Neural progenitor cell (in vitro differentiated cells): Measurements from ENCODE around the gene CACNG7. TPM values are rescaled to one million over a fixed set of nuclear protein-coding genes. Genes with fewer than 3 reads are reported as not detected.
A peak's percentile ranks its signal among the peaks of the same experiment; 100 is the strongest.

Experiments used
- DNase-seq: peaks from one replicate; pipeline ENCODE4 v3.0.0-alpha.2; 2016; ENCODE audit warnings: low spot score
- H2AFZ ChIP-seq: fragments of 200-600 bp; sonication (generic); replicated peaks from 2 replicates; pipeline ENCODE4 v1.6.1; 2016; ENCODE audit warnings: antibody characterized with exemption
- H3F3A ChIP-seq: fragments of 200-600 bp; sonication (generic); 2 replicates; pipeline ENCODE4 v1.6.1; 2016; ENCODE audit warnings: antibody characterized with exemption, low read depth
- H3K27ac ChIP-seq: fragments of 200-600 bp; sonication (generic); 2 replicates; pipeline ENCODE4 v1.5.1; 2016; ENCODE audit warnings: mild to moderate bottlenecking
- H3K27me3 ChIP-seq: fragments of 200-600 bp; sonication (generic); 2 replicates; pipeline ENCODE4 v1.6.1; 2016; ENCODE audit warnings: mild to moderate bottlenecking, moderate library complexity
- H3K36me3 ChIP-seq: fragments of 200-600 bp; sonication (generic); 2 replicates; pipeline ENCODE4 v1.5.1; 2016
- H3K4me1 ChIP-seq: fragments of 200-600 bp; sonication (generic); 2 replicates; pipeline ENCODE4 v1.6.1; 2016; ENCODE audit warnings: mixed run types
- H3K4me2 ChIP-seq: fragments of 200-600 bp; sonication (generic); 2 replicates; pipeline ENCODE4 v1.6.1; 2016
- H3K4me3 ChIP-seq: fragments of 200-600 bp; sonication (generic); 2 replicates; pipeline ENCODE4 v1.5.1; 2016
- H3K79me2 ChIP-seq: fragments of 200-600 bp; sonication (generic); 2 replicates; pipeline ENCODE4 v1.6.1; 2016; ENCODE audit warnings: low read depth
- H3K9ac ChIP-seq: fragments of 200-600 bp; sonication (generic); 2 replicates; pipeline ENCODE4 v1.6.1; 2016
- H3K9me3 ChIP-seq: fragments of 200-600 bp; sonication (generic); 2 replicates; pipeline ENCODE4 v1.5.1; 2016; ENCODE audit warnings: low read depth
- H4K20me1 ChIP-seq: fragments of 200-600 bp; sonication (generic); 2 replicates; pipeline ENCODE4 v1.6.1; 2016; ENCODE audit warnings: low read depth
- H3K27ac Mint-ChIP-seq: 3 replicates; pipeline ENCODE4 v1.8.0; 2021; ENCODE audit warnings: mixed read lengths
- H3K27me3 Mint-ChIP-seq: 2 replicates; pipeline ENCODE4 v1.8.0; 2022; ENCODE audit warnings: low read depth, mild to moderate bottlenecking, inconsistent platforms, moderate library complexity, mixed read lengths; ENCODE audit not compliant: insufficient read depth
- H3K36me3 Mint-ChIP-seq: 3 replicates; pipeline ENCODE4 v1.8.0; 2021; ENCODE audit warnings: mixed read lengths
- H3K4me1 Mint-ChIP-seq: 3 replicates; pipeline ENCODE4 v1.8.0; 2021; ENCODE audit warnings: mixed read lengths
- H3K4me3 Mint-ChIP-seq: 3 replicates; pipeline ENCODE4 v1.8.0; 2021; ENCODE audit warnings: mild to moderate bottlenecking, moderate library complexity, mixed read lengths
- H3K9me3 Mint-ChIP-seq: 3 replicates; pipeline ENCODE4 v1.8.0; 2020; ENCODE audit warnings: mixed read lengths
- EZH2 ChIP-seq: fragments of 200-600 bp; sonication (generic); IDR thresholded peaks from 2 replicates; pipeline ENCODE4 v1.6.1; 2017; ENCODE audit warnings: antibody characterized with exemption, mild to moderate bottlenecking, moderate library complexity
- EZH2phosphoT487 ChIP-seq: fragments of 200-600 bp; sonication (generic); IDR thresholded peaks from 2 replicates; pipeline ENCODE4 v1.6.1; 2017; ENCODE audit warnings: antibody characterized with exemption
- total RNA-seq: library from RNA; depleted of rRNA; stranded (reverse); fragments of >200 nt; gene quantifications from 2 replicates; pipeline ENCODE4 v1.2.3, GENCODE V29; 2015; ENCODE audit warnings: low replicate concordance
- TF ChIP-seq, protein P1 (sequence below): fragments of 200-600 bp; sonication (generic); IDR thresholded peaks from 2 replicates; pipeline ENCODE4 v1.5.1; 2017; ENCODE audit warnings: antibody characterized with exemption, mild to moderate bottlenecking

CACNG7 gene
- total RNA-seq, 1 donor from 2014 or later: 6.7 TPM

GRCh38 chr19:53881482-53882390, 27.3 kb upstream of the CACNG7 start, which contains the start of gene PRKCG:
Gene PRKCG (plus strand): TSS chr19:53882197. CDS start chr19:53882495, 298 bp downstream.
- Histone ChIP-seq H3K36me3 (no peaks in the 10 kb centered on the region), H3K4me1 (peaks cover 25% of the 10 kb centered on the region), H3K79me2 (no peaks in the 10 kb centered on the region), H3K27me3 (peaks cover 36% of the 10 kb centered on the region), H3K4me2 (peak within 1 kb of the TSS; percentile 90), H3K9me3 (no peaks in the 10 kb centered on the region), H3F3A (peaks cover 35% of the 10 kb centered on the region), H3K4me3 (peak within 1 kb of the TSS; percentile 66), H4K20me1 (no peaks in the 10 kb centered on the region), H3K27ac (no peak within 1 kb of the TSS), H2AFZ (peak within 1 kb of the TSS; percentile 48), H3K9ac (no peak within 1 kb of the TSS)
- Mint-ChIP-seq H3K36me3 (peaks cover 2% of the 10 kb centered on the region), H3K4me1 (peaks cover 26% of the 10 kb centered on the region), H3K27me3 (peaks cover 7% of the 10 kb centered on the region), H3K9me3 (no peaks in the 10 kb centered on the region), H3K27ac (peak within 1 kb of the TSS; percentile 14), H3K4me3 (peak within 1 kb of the TSS; percentile 87)
- no peak for TF ChIP-seq EZH2phosphoT487
- TF ChIP-seq, protein P1, sequence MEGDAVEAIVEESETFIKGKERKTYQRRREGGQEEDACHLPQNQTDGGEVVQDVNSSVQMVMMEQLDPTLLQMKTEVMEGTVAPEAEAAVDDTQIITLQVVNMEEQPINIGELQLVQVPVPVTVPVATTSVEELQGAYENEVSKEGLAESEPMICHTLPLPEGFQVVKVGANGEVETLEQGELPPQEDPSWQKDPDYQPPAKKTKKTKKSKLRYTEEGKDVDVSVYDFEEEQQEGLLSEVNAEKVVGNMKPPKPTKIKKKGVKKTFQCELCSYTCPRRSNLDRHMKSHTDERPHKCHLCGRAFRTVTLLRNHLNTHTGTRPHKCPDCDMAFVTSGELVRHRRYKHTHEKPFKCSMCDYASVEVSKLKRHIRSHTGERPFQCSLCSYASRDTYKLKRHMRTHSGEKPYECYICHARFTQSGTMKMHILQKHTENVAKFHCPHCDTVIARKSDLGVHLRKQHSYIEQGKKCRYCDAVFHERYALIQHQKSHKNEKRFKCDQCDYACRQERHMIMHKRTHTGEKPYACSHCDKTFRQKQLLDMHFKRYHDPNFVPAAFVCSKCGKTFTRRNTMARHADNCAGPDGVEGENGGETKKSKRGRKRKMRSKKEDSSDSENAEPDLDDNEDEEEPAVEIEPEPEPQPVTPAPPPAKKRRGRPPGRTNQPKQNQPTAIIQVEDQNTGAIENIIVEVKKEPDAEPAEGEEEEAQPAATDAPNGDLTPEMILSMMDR: peak; percentile 54
- DNase-seq: peak; percentile 87

DNA sequence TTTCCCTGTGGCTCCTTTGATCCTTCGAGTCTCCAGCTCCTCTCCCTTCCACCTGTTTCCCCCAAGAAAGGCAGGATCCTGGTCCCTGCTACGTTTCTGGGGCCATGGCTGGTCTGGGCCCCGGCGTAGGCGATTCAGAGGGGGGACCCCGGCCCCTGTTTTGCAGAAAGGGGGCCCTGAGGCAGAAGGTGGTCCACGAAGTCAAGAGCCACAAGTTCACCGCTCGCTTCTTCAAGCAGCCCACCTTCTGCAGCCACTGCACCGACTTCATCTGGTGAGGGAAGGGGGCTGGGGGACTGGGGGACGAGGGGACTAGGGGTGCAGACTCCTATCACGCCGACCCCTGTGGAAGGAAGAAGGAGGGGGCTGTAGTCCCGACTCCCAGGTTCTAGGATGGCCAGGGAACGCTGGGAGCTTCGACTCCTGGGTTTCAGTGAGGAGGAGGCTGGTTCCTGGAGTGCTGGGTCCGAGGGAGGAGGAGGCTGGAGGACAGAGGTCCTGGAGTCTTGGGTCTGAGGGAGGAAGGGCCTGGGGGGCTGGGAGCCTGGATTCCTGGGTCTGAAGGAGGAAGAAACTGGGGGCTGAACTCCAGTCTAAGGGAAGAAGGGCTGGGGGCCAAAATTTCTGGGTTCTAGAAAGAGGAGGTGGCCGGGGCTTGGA, 26.6 kb upstream of the CACNG7 start:
- Histone ChIP-seq H3K4me3 (peak overlapping the region; percentile 66), H3K36me3 (no peaks in the 10 kb centered on the region), H3K9ac (no peak overlapping the region), H3F3A (peaks cover 27% of the 10 kb centered on the region), H3K27me3 (peaks cover 36% of the 10 kb centered on the region), H3K79me2 (no peaks in the 10 kb centered on the region), H2AFZ (peak overlapping the region; percentile 48), H3K4me2 (peak overlapping the region; percentile 90), H3K27ac (no peak overlapping the region), H4K20me1 (no peaks in the 10 kb centered on the region), H3K4me1 (peaks cover 25% of the 10 kb centered on the region), H3K9me3 (no peaks in the 10 kb centered on the region)
- TF ChIP-seq EZH2phosphoT487: peak; percentile 31
- TF ChIP-seq, protein P1: no peak
- no peak for TF ChIP-seq EZH2
- peak overlapping the region; percentile 87 for H3K4me3 Mint-ChIP-seq
- no peaks in the 10 kb centered on the region for H3K9me3 Mint-ChIP-seq
- peaks cover 27% of the 10 kb centered on the region for H3K4me1 Mint-ChIP-seq
- no peaks in the 10 kb centered on the region for H3K36me3 Mint-ChIP-seq
- DNase-seq: no peak
- peaks cover 5% of the 10 kb centered on the region for H3K27me3 Mint-ChIP-seq
- peak overlapping the region; percentile 14 for H3K27ac Mint-ChIP-seq

DNA sequence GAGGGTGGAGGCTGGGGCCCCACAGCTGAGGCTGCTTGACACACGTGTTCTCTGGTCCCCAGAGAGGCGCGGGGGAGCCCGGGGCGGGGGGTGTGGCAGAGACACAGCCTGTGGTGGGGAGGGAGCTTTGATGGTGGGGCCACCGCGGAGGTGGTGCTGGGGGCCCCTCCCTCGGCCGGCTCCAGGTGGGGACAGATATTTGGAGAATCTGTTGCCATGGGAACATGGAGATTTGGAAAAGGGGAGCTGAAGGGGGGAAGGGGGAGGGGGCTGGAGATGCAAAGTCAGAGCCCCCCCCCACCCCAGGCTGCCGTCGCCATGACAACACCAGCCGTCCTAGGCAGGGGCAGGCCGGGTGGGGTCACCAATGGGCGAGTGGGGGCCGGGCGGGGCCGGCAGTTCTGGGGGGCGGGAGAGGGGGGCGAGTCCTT, 25.8 kb upstream of the CACNG7 start:
- H3K9ac ChIP-seq: no peak overlapping the region
- Mint-ChIP-seq H3K27ac (no peak overlapping the region), H3K9me3 (no peaks in the 10 kb centered on the region), H3K4me1 (peaks cover 34% of the 10 kb centered on the region), H3K4me3 (peak overlapping the region; percentile 87), H3K36me3 (no peaks in the 10 kb centered on the region), H3K27me3 (peaks cover 5% of the 10 kb centered on the region)
- no peak overlapping the region for H2AFZ ChIP-seq
- peak; percentile 48 for DNase-seq
- H3K4me1 ChIP-seq: peaks cover 25% of the 10 kb centered on the region
- peaks cover 36% of the 10 kb centered on the region for H3K27me3 ChIP-seq
- H3F3A ChIP-seq: peaks cover 27% of the 10 kb centered on the region
- H3K27ac ChIP-seq: no peak overlapping the region
- H4K20me1 ChIP-seq: no peaks in the 10 kb centered on the region
- peak overlapping the region; percentile 90 for H3K4me2 ChIP-seq
- peak overlapping the region; percentile 66 for H3K4me3 ChIP-seq
- no peaks in the 10 kb centered on the region for H3K36me3 ChIP-seq
- no peaks in the 10 kb centered on the region for H3K79me2 ChIP-seq
- TF ChIP-seq EZH2: no peak
- TF ChIP-seq, protein P1: no peak
- TF ChIP-seq EZH2phosphoT487: no peak
- H3K9me3 ChIP-seq: no peaks in the 10 kb centered on the region
